ENCODE data around the gene SHC2.
"Not testable (repeated sequence)": the region's sequence is repeated elsewhere in the genome, so short reads cannot be mapped to it uniquely, and the experiment has no call there.

The SHC2 gene

DNA sequence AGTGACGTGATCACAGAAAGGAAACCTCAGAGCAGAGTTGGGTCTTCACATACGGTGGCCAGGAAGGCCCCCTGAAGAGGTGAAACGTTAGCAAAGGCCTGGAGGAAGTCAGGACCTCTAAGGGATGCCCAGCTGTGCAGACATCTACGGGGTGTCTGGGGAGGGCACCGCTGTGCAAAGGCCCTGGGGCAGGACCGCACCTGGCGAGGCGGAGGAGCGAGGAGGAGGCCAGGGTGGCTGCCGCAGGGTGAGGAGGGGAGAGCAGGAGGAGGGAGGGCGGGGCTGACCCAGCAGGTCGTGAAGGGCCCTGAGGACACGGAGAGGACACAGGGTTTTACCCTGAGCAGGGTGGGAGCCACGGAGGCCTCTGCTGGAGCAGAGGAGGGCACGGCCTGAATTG lies 23.7 kb upstream of the SHC2 start:
- no peak for TF ChIP-seq ZNF274 (IDR thresholded peaks at IDR 0.05; ENCODE audit: low read depth, low read length)

DNA sequence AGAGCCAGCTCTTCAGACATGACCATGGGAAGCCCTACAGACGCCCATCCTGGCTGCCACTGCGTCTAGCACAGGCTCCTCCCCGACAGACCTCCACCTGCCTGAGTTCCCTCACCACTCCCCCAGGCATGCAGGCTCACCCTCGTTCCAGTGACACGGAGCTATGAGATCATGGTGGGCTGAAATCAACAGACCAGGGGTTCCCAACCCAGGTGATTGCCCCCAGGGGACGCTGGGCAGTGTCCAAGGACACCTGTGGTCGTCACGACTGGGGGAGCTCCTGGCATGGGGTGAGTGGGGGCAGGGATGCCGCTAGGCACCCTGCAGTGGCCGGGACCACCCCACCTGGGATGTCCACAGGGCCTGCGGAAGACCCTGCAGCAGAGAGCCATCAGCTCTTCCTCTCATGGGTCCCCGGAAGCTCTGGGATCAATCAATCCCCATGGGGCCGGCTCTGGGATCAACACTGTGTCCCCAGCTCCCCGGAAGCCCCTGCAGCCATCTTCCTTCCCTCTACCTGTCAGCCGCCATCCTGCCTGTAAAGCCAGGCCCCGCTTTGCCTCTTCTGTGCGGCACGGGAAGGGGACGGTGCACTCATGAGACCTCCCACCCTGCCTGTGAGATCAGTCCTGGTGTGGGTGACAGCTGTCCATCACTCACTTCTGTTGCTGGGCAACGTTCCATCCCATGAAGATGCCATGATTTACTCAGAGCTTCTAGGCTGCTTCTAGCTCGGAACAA lies 22.7 kb upstream of the SHC2 start:
- no peak for TF ChIP-seq ZNF274 (IDR thresholded peaks at IDR 0.05; ENCODE audit: low read depth, low read length)
- H3K4me3 ChIP-seq (ENCODE audit: low read length) = no peak overlapping the region

More for the DNA sequence above, 23.7 kb upstream of the SHC2 start:
- no peak overlapping the region for H3K4me3 ChIP-seq (ENCODE audit: low read length)

- TF ChIP-seq ZNF274 (IDR thresholded peaks at IDR 0.05; ENCODE audit: low read depth, low read length) = no peak
- no peak overlapping the region for H3K4me3 ChIP-seq (ENCODE audit: low read length)
Observed at GRCh38 chr19:482186-483041, 21.6 kb upstream of the SHC2 start.

- not testable (repeated sequence) for H3K4me3 ChIP-seq (ENCODE audit: low read length)
Observed at GRCh38 chr19:481100-481499, 20.3 kb upstream of the SHC2 start.

DNA sequence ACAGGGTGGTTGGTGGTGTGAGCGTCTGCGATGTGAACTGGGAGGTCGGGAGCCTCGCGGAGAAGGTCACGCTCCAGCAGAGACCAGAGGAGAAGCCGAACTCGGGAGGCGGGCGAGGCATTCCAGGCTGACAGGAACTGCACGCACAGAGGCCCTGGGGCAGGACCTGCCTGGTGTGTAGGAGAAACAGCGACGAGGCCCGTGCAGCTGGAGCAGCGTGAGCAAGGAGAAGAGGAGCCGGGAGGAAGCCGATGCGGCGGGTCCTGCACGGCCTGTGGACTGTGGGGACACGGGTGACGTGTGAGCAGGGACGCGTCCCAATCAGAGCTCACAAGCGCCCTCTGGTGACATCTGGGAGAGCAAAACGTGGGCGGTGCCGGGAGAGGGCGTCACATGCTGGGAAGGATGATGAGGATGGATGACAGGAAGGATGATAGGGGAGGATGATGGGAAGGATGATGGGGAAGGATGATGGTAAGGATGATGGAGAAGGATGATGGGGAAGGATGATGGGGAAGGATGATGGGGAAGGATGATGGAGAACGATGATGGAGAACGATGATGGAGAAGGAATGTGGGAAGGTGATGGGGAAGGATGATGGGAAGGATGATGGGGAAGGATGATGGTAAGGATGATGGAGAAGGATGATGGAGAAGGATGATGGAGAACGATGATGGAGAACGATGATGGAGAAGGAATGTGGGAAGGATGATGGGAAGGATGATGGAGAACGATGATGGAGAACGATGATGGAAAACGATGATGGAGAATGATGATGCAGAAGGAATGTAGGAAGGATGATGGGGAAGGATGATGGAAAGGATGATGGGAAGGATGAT lies 19.4 kb upstream of the SHC2 start:
- no peak for TF ChIP-seq ZNF274 (IDR thresholded peaks at IDR 0.05; ENCODE audit: low read depth, low read length)
- no peak overlapping the region for H3K4me3 ChIP-seq (ENCODE audit: low read length)

DNA sequence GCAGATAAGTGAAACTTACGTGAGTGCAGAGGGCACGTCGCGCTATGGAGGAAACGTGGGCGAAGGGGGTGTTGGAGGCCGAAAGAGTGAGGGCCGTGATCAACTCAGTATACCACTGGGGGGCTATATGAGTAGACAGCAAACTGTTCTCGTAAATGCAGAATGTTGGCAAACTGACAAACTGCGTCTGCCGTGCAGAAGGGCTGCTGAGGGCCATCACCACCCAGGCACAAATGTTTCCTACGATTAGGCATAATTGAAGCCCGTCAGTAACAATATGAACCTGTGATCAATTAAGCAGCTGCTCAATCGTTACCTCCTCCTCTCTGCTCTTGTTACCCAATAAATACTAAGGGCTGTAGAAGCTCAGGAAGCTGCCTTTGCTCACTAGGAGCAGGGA lies 18.1 kb upstream of the SHC2 start:
- no peak for TF ChIP-seq ZNF274 (IDR thresholded peaks at IDR 0.05; ENCODE audit: low read depth, low read length)

GRCh38 chr19:478236-478903 lies 17.5 kb upstream of the SHC2 start:
- H3K4me3 ChIP-seq (ENCODE audit: low read length) = no peak overlapping the region
- TF ChIP-seq ZNF274 (IDR thresholded peaks at IDR 0.05; ENCODE audit: low read depth, low read length) = no peak

More for the DNA sequence above, 18.1 kb upstream of the SHC2 start:
- no peak overlapping the region for H3K4me3 ChIP-seq (ENCODE audit: low read length)

- TF ChIP-seq ZNF274 (IDR thresholded peaks at IDR 0.05; ENCODE audit: low read depth, low read length) = no peak
- H3K4me3 ChIP-seq (ENCODE audit: low read length) = no peak overlapping the region
Observed at GRCh38 chr19:475360-475759, 14.5 kb upstream of the SHC2 start.

DNA sequence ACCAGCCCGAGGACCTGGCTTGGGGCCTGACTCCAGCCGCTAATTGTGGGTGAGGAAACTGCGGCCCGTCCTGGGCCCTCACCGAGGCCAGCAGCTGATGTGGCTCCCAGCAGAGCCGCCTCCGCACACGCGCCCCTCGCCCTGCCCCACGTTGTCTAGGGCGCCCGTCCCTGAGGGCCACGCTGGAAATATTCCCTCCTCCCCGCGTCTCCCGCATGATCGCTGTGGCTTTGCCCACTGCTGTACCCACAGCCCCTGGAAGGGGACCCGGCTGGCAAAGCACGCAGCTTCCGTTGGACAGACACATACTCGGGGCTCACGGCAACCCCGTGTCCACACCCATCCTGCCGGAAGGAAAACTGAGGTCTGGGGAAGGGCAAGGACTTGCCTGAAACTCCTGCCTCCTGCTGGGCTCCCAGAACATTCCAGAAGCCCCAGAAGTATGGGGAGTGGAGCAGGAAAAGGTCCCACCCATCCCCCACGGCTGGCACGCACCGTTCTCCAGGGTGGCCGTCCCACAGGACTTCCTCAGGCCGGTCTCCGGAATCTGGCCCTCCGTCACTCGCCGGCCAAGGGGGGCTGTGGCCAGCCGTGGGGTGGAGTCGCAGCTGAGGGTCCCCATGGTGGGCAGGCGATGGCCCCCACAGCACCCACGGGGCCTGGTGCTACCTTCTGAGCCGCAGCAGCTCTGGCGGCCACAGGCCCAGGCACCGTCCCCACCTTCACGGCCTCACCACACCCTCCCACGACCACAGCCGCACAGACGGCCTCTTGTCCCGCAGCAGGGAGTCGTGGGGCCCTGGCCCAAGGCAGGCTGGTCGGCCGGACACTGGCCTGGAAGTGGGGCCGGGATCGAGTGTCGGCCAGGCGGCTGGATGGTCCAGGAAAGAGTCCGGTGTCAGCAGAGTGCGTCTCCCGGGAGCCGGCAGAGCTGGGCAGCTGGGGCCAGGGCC lies 13.6 kb upstream of the SHC2 start:
- TF ChIP-seq ZNF274 (IDR thresholded peaks at IDR 0.05; ENCODE audit: low read depth, low read length) = no peak
- H3K4me3 ChIP-seq (ENCODE audit: low read length) = no peak overlapping the region

GRCh38 chr19:472005-472858 lies 11.4 kb upstream of the SHC2 start:
- TF ChIP-seq ZNF274 (IDR thresholded peaks at IDR 0.05; ENCODE audit: low read depth, low read length) = no peak
- H3K4me3 ChIP-seq (ENCODE audit: low read length) = no peak overlapping the region

DNA sequence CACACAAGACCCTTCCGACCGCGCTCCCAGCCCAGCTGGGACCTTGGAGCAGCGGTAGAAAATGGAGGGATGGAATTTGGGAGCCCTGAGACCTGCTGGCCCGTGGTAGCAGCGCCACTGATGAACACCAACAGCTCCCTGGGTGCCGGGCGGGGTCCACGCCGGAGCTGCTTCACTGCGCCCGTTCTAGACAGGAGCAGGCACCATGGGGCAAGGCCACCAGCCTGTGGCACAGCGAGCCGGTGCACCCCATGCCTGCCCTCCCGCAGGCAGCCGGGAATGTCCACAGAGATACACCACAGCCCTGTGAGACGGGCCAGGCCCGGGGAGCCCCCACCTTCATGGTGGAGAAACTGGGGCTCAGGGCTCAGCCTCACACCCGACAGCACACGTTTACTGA lies 9.9 kb upstream of the SHC2 start:
- no peak for TF ChIP-seq ZNF274 (IDR thresholded peaks at IDR 0.05; ENCODE audit: low read depth, low read length)
- H3K4me3 ChIP-seq (ENCODE audit: low read length) = no peak overlapping the region

DNA sequence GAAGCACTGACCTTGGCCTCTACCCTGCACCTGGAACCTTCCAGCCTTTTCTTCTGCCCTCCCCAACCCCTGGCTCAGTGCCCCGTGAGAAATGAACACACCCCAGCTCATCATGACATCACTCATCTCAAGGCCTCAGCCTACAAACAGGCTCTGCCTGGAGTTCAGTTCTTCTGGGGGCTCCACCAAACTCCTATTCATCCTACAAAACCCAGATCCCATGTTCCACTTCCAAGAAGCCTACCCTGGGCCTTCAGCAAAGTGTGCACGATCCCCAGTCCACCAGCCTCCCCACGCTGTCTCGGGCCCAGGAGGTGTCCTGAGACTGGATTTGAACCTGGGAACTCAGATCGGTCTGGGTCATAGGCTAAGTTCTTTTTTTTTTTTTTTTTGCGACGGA lies 9.0 kb upstream of the SHC2 start:
- no peak overlapping the region for H3K4me3 ChIP-seq (ENCODE audit: low read length)
- no peak for TF ChIP-seq ZNF274 (IDR thresholded peaks at IDR 0.05; ENCODE audit: low read depth, low read length)
